GM18511 (cell line): ENCODE data around the gene CNIH2.
"Not testable (repeated sequence)": the region's sequence is repeated elsewhere in the genome, so short reads cannot be mapped to it uniquely, and the experiment has no call there.

ENCODE experiments used
- ATAC-seq: cut with Tn5 transposase; IDR thresholded peaks from one replicate; pipeline ENCODE4 v1.9.1; 2021; ENCODE audit warnings: mild to moderate bottlenecking, moderate library complexity; ENCODE audit not compliant: unreplicated experiment

Gene CNIH2

DNA sequence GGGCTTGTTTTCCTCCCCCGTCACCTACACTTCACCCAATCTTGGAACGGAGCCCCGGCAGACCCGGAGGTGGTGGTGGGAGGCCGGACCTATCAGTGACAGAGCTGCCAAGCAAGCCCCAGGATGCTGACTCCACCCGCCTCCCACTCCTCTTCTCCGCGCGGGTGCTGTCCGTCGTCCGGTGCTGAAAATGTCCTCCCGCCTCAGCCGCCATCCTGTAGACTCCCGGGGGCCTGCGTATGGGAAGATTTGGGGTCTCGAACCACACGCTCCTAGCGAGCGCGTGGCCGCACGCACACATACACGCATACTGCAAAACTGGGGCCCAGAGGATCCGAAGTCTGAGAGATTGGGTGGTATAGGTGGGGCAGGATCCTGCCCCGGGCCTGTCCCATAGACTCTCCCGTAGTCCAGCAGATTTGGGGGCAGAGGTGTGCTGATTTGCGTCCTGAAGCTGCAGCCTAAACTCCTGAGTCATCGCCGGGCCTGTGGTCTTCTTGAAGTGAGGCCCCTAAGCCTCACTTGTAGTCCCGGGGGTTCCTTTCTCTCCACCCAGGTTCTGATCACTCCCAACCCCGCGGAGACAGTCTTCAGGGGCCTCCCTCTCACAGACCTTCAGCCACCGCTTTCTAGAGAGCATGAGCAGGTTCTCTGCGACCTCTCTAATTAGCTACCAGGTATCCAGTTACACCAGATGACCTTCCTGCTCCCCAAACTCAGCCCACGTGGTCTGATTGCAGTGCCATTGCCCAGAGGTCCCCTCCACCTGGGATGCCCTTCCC lies 11.8 kb downstream of the CNIH2 start:
- ATAC-seq, result peak; percentile 53

DNA sequence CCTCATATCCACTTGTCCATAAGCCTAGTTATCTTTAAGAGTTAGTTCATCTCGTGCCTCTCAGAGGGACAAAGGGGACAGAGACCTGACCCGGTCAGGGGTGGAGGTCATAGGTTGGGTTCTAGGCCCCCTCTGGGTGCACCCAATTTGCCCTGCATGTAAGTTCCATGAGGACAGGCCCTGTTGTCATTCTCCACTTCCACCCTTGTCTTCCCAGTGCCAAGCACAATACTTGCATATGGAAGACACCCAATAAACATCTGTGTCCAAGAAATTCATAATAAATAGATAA lies 12.3 kb downstream of the CNIH2 start:
- no peak for ATAC-seq

DNA sequence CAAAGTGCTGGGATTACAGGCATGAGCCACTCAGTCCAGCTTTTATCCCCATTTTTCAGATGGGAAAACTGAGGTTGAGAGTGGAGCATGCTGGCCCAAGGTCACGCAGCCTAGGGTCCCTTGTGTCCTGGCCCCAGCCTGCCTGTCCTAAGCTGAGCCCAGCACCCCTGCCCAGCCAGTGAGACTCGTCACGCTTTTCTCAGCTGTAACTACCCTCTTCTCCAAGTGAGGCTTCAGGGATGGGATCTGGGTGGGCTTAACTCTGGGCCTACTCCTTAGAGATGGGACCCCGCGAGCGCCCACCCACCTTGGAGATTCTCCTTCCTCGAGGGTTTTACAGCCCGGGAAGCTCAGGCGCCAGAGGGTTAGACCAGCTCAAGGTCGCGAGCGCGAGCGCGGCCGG lies 13.3 kb downstream of the CNIH2 start:
- ATAC-seq, result no peak

DNA sequence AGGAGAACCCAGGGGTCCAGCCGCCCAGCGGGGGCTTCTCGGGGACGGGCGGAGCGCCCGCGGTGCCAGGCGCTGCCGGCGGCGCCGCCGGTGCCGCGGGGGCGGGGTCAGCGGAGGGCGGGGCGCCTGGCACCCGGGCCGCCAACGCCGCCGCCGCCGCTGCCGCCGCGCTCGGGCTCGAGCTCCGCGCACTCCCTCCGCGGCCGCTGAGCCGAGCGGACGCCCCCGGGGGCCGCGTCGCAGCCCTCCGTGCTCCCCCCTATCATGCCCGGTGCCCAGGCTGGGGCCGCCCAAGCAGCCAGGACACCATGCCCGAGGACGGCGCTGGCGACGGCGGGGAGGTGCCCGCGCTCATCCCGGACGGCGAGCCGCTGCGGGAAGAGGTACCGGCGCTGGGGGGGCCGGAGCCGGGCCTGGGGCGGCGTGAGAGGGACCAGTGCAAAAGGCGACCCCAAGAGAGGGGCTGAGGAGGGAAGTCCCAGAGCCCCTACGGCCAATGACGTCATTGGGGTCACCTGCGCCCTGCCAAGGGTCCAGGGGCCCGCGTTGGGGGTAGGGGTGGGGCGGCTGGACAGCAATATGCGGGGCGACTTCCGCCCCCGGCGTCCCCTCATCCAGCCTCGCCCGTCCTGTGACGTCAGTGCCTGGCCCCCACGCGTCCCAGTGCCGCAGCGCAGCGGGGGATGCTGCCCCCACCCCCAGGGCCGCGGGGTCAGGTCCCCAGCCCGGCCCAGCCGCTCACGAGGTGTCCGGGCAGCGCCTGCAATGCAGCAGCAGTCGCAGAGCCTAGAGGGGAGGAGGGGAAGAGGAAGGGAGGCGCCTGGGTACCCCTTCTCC lies 13.9 kb downstream of the CNIH2 start, which contains the start of gene TMEM151A:
Gene TMEM151A, plus strand, starts transcription at position 189 of the 837 bp plus-strand sequence. Its CDS starts 120 bp downstream, at position 309.
- no peak for ATAC-seq

DNA sequence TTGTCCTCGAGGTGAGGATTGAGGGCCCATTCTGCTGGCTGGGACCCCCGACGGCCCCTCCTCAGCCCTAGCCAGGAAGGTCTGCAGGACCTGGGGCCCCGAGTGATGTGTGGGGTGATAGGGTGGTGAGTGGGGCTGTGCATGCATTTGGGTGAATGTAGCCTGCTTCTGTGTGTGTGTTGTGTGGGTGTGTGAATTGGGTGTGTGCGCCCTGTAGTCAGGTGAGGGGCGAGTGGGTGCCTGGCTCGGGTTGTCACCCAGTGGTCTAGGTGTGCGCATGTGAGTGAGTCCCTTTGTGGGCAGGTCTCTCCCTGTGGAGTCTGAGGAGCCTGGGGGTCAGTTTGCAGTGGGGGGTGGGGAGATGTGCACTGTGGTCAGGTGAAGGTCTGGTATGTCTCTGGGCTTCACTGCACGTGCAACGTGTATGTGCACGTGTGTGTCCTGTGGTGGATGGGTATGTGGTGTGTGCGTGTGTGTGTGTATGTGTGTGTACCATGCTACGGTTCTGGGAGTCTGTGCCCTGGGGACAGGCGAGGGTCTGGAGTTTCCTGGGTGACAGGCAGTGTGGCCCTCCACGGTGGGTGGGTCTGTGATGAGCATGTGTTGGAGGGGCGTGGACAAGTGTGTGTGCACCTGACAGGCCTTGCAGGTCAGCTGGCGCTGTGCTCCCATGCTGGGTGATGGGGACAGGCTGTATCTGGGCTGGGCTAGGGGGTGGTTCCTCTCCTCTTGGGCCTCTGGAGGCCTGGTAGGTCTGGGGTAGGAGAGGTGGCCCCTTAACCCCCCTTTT lies 14.8 kb downstream of the CNIH2 start:
- ATAC-seq, result no peak

DNA sequence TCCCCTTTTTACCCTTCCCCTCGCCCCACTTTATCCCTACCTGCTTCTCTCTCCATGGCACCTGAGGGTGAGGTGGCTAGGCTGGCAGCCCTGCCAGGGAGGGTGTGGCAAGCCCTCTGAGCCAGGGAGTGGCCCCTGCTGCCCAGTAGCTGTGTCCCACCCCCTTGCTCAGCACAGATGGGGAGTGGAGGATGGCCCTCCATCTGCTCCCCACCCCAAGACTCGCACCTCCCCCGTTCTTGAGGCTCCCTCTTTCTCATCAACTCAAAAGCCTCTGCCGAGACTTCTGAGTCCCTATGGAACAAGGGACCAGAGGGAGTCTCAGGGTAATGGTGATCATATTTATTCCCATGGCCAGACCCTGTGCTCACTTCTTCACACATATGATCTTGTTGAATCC lies 15.4 kb downstream of the CNIH2 start:
- ATAC-seq, result no peak

DNA sequence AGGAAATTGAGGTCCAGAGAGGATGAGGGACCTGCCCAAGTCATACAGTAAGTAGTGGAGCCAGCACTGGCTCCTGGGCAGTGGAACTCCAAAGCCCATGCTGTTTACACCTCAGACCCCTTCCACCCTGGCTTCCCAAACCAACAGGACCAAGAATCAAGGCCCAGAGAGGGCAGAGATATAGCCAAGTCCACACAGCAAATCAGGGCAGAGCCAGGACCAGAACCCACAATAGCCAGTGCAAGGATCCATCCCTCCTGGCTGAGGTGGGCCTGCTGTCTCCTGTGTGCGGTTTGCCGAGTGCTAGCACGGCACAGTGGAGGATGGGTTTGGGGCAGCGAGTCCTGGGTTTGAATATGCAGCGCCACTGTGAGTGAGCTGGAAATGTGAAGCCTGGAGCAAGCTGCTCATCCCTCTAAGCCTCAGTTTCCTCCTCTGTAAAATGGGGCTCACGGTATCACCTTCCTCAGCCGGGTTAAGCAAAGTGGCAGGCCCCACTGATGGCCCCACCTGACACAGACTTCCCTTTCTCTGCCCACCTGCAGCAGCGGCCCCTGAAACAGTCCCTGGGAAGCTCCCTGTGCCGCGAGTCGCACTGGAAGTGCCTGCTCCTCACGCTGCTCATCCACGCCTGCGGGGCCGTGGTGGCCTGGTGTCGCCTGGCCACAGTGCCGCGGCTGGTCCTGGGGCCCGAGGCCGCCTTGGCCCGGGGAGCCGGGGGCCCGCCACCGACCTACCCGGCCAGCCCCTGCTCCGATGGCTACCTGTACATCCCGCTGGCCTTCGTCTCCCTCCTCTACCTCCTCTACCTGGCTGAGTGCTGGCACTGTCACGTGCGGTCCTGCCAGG lies 16.0 kb downstream of the CNIH2 start:
- ATAC-seq, result no peak

DNA sequence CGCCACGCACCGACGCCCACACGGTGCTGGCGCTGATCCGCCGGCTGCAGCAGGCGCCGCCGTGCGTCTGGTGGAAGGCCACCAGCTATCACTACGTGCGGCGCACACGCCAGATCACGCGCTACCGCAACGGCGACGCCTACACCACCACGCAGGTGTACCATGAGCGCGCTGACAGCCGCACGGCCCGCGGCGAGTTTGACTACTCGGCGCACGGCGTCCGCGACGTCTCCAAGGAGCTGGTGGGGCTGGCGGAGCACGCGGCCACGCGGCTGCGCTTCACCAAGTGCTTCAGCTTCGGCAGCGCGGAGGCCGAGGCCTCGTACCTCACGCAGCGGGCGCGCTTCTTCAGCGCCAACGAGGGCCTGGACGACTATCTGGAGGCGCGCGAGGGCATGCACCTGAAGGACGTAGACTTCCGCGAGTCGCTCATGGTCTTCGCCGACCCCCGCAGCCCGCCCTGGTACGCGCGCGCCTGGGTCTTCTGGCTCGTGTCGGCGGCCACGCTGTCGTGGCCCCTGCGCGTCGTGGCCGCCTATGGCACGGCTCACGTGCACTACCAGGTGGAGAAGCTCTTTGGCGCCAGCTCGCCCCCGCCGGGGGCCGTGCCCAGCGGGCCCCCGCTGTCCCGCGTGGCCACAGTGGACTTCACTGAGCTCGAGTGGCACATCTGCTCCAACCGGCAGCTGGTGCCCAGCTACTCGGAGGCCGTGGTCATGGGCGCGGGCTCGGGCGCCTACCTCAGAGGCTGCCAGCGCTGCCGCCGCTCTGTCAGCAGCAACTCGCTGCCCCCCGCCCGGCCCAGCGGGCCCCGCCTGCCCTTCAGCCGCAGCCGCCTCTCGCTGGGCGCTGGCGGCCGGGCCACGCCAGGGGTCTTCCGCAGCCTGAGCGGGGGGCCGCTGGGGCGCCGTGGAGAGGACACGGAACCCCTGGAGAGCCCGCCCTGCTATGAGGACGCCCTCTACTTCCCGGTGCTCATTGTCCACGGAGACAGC lies 16.9 kb downstream of the CNIH2 start:
- ATAC-seq, result no peak

DNA sequence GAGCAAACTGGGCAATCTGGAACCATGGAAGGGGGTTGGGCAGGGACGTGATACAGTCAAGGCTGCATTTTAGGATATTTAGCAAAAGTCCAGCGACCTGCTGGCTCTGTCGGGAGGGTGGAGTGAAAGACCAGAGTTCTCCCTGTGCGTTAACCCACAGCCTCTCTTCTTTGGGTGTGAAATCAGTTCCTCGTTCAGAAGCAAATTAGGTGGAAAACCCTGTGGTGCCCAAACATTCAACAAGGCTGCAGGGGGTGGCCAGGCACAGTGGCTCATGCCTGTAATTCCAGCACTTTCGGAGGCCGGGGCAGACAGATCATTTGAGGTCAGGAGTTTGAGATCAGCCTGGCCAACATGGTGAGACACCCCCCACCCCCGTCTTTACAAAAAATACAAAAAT lies 19.6 kb downstream of the CNIH2 start:
- ATAC-seq, result no peak

DNA sequence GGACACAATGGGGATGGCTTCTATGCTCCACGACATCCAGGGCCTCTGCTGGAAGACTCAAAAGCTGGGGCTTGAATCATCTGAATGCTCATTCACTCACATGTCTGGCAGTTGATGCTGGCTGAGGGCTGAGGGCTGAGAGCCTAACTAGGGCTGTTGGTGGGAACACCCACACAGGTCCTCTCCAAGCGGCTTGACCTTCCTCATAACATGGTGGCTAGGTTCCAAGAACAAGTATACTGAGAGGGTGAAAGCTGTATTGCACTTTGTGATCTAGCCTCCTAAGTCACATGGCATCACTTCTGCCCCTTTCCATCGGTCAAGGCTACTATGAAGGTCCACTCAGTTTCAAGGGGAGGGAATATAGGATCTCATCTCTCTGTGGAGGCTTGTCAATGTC lies 21.2 kb downstream of the CNIH2 start:
- no peak for ATAC-seq

DNA sequence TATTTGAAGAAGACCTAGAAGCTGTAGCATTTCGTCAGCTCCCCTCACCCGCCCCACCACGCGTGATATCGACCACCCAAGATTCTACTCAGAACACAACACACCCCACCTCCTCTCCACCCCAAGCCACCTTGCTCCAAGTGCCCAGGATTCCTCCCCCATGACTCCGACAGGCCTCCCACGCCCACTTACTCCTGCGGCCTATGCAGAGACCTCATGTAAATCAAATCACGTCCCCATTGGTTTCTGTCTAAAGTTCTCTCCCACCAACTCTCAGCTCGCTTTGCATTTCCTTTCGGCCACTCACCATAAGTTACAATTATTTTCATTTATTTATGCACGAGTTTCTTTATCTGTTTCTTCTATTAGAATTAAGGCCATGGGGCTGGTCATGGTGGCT lies 24.7 kb downstream of the CNIH2 start:
- ATAC-seq, result no peak

DNA sequence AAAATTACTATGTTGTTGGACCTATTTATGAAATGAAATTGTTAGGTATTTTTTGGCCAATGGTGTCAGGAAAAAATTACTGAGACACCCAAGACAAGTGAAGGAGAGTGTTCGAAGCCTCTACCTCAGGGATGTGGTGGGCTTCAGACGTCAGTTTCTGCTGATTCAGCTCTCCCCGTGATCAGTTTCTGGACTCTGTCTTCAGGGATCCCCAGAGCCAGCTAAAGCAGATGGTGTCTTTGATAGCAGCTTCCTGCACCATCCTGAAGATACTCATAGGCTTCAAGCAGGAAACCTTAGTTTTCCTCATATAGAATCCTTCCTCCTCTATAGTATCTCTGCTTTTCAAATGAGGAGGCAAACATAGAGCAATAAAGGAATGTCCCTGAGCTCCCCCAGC lies 31.5 kb downstream of the CNIH2 start:
- ATAC-seq, result no peak

DNA sequence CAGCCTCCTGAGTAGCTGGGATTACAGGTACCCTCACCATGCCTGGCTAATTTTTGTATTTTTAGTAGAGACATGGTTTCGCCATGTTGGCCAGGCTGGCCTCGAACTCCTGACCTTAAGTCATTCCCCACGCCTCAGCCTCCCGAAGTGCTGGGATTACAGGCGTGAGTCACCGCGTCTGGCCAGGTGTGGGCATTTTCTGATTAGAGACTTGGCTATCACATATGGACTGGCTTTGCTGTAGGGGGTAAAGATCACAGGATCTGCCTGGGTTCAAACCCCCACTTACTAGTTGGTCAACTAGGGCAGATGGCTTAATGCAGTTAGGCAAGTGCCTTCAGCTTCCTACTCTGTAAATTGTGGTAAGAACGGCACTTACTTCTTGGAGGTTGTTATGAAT lies 32.3 kb downstream of the CNIH2 start:
- no peak for ATAC-seq

DNA sequence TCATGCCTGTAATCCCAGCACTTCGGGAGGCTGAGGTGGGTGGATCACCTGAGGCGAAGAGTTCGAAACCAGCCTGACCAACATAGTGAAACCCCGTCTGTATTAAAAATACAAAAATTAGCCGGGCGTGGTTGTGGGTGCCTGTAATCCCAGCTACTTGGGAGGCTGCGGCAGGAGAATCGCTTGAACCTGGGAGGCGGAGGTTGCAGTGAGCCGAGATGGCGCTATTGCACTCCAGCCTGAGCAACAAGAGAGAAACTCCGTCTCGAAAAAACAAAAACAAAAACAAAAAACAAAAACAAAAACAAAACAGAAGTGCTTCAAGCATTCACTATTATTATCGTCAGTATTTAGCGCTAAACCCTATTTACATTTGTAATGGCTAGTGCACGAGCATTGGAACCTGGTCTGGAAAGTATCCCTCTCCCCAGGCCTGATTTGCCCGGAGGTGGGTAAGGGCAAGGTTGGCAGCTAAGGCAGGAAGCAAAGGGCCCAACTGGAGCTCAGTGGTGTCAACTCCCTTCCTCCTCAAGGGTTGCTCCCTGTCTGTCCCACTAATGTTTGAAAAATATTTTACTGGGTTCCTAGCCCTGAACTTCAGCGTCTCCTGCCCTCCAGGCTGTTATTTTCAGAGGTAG lies 32.9 kb downstream of the CNIH2 start:
- ATAC-seq, result not testable (repeated sequence)

DNA sequence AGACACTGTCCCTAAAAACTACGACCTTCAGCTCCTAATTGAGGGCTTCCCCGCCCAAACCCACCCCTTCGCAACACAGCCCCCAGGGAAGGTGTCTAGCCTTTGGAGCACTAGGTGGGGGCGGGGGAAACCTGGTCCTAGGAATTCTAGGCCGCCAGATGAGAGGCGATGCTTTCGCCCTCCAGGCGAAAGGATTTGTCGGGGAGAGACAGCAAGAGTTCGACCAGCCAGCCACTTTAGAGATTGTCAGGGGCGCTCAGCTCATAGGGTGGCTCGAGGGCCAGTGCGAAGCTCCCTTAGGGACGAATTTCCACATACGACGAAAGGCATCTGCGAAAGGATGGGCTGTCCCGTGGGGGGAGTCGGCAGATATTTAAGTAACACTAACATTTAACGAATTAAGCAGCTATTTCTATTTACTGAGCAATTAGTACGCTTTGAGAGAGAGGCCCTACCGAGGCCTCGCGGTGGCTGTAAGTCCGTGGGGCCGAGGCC lies 33.5 kb downstream of the CNIH2 start:
- no peak for ATAC-seq

DNA sequence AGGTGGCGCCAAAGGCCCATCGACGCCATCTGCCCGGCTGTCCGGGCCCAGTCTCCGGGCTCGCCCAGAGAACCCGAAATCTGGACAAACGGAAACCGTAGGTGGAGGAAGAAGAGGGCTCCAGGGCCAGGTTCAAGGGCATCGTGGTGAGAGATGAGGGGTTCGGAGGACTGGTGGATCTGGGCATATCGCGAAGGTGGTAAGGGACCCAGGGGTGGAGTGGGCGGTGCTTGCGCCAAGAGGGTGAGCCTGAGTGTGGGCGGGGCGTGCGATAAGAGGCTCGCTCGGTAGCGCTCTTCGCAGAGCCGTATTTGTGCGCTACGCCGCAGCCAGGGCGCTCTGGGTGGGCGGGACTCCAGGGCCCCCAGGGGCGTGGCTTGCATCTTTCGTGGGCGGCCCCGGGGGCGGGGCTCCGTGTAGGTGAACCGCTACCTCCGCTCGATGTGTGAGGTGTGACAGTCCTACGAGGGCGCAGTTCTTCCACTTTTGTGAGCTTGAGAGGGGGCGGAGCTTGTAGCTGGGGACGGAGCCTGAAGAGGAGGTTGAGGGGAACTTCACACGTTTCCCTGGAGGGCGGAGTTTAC lies 34.1 kb downstream of the CNIH2 start:
- peak; percentile 80 for ATAC-seq

DNA sequence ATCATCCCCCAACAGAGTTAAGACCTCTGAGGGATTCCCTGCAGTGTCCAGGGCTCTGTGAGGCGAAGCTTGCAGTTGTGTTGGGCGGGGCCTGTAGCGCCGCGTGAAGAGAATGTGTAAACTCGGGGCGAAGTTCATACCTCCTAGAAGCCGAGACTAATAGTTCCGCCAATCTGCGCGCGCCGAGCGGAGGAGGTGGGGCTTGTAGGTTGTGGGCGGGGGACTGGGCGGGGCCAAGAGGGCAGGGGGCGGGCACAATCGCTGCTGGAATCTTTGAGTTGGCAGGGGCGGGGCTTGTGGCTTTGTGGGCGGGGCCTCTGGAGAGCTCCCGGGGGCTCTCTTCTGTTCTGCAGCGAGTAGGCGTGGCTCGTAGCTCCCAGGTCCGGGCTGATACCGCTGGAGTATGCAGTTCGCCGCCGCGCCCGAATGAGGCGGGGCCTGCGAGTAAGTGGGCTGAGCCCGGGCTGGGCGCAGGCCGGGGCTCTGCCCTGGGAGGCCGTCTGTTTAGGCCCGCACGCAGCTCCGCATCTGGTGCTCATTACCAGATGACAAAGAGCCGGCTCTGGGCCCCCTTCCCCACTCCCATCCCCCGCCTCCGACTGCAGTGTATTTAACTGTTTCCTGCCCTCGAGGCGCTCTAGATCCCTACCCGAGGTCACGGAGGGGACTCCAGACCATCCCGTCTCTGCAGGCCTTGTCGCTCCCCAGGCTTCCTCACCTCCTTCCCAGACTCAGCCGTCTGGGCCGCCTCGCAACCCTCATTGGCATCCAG lies 34.8 kb downstream of the CNIH2 start:
- peak; percentile 58 for ATAC-seq
